IMR-90 (cell line): ENCODE measurements around the gene KRTAP20-2. TPM values are rescaled to one million over a fixed set of nuclear protein-coding genes. Genes with fewer than 3 reads are reported as not detected.

ENCODE experiments used
- ATAC-seq: fragments of 200-7000 bp; cut with Tn5 transposase; 2 replicates; pipeline ENCODE4 v1.9.1; 2020; ENCODE audit warnings: low read depth, mild to moderate bottlenecking, moderate library complexity
- BruUV-seq: library from RNA; stranded (reverse); fragments of 400-500 nt; replicated peaks from 2 replicates; lab custom pipeline; 2021; lab: Mats Ljungman, UMichigan
- CTCF ChIA-PET: fragments of 300-600 bp; formaldehyde crosslinking; extraction: SDS; loops from one replicate; lab custom pipeline; 2021; ENCODE audit warnings: antibody characterized with exemption; lab: Yijun Ruan, JAX
- POLR2A ChIA-PET: fragments of 300-600 bp; sonication (Branson Sonifier 250); formaldehyde crosslinking; loops from one replicate; lab custom pipeline; 2022; ENCODE audit warnings: antibody characterized with exemption; ENCODE audit not compliant: unreplicated experiment; lab: Charles Lee
- DNase-seq: peaks from one replicate; pipeline ENCODE4 v3.0.0; 2013
- H2AFZ ChIP-seq: replicated peaks from 2 replicates; pipeline ENCODE3; 2013; ENCODE audit warnings: low read length, mild to moderate bottlenecking; ENCODE audit not compliant: poor library complexity
- H2AK5ac ChIP-seq: 2 replicates; pipeline ENCODE4 v1.6.1; 2013; ENCODE audit warnings: low read depth, low read length, inconsistent platforms
- H2AK9ac ChIP-seq: replicated peaks from 2 replicates; pipeline ENCODE3; 2013; ENCODE audit warnings: mild to moderate bottlenecking, low read depth, low read length, moderate library complexity; ENCODE audit not compliant: poor library complexity
- H2BK120ac ChIP-seq: 2 replicates; pipeline ENCODE4 v1.6.1; 2013; ENCODE audit warnings: low read depth, low read length, inconsistent platforms
- H2BK15ac ChIP-seq: 3 replicates; pipeline ENCODE4 v1.6.1; 2013; ENCODE audit warnings: low read depth, low read length, inconsistent platforms
- H2BK20ac ChIP-seq: 2 replicates; pipeline ENCODE4 v1.6.1; 2013; ENCODE audit warnings: low read depth, mild to moderate bottlenecking, inconsistent platforms, low read length, moderate library complexity
- H2BK5ac ChIP-seq: 2 replicates; pipeline ENCODE4 v1.6.1; 2013; ENCODE audit warnings: mild to moderate bottlenecking, low read depth, low read length, inconsistent platforms; ENCODE audit not compliant: poor library complexity, severe bottlenecking
- H3K14ac ChIP-seq: replicated peaks from 2 replicates; pipeline ENCODE4 v1.6.1; 2013; ENCODE audit warnings: low read depth, low read length, inconsistent platforms
- H3K18ac ChIP-seq: 2 replicates; pipeline ENCODE4 v1.6.1; 2013; ENCODE audit warnings: low read depth, low read length, control low read depth
- H3K23ac ChIP-seq: 2 replicates; pipeline ENCODE4 v1.6.1; 2013; ENCODE audit warnings: low read depth, low read length, inconsistent platforms
- H3K27ac ChIP-seq: 2 replicates; pipeline ENCODE4 v1.5.1; 2013; ENCODE audit warnings: mild to moderate bottlenecking, control low read depth, low read length; ENCODE audit not compliant: insufficient read depth
- H3K27me3 ChIP-seq: 2 replicates; pipeline ENCODE4 v1.6.1; 2013; ENCODE audit warnings: low read length; ENCODE audit not compliant: control insufficient read depth, insufficient read depth
- H3K36me3 ChIP-seq: 2 replicates; pipeline ENCODE4 v1.6.1; 2013; ENCODE audit warnings: low read length, mixed read lengths; ENCODE audit not compliant: control insufficient read depth, insufficient read depth
- H3K4ac ChIP-seq: 2 replicates; pipeline ENCODE4 v1.6.1; 2013; ENCODE audit warnings: low read depth, low read length, inconsistent platforms
- H3K4me1 ChIP-seq: 2 replicates; pipeline ENCODE4 v1.6.1; 2013; ENCODE audit warnings: low read length, mixed read lengths; ENCODE audit not compliant: control insufficient read depth, insufficient read depth
- H3K4me2 ChIP-seq: 2 replicates; pipeline ENCODE4 v1.6.1; 2013; ENCODE audit warnings: low read depth, mild to moderate bottlenecking, control low read depth, low read length, moderate library complexity
- H3K4me3 ChIP-seq: 2 replicates; pipeline ENCODE4 v1.5.1; 2013; ENCODE audit warnings: low read depth, mild to moderate bottlenecking, control low read depth, low read length, moderate library complexity; ENCODE audit not compliant: insufficient read depth
- H3K56ac ChIP-seq: 2 replicates; pipeline ENCODE4 v1.6.1; 2013; ENCODE audit warnings: low read length, inconsistent platforms; ENCODE audit not compliant: insufficient read depth; ENCODE audit errors: extremely low read depth
- H3K79me1 ChIP-seq, 2 experiments: 2 replicates each; pipeline ENCODE4 v1.6.1; 2013; ENCODE audit warnings: low read length in 2 of 2, inconsistent platforms in 1 of 2, low read depth in 1 of 2
- H3K9ac ChIP-seq: 2 replicates; pipeline ENCODE4 v1.6.1; 2013; ENCODE audit warnings: low read depth, low read length, control low read depth
- H3K9me1 ChIP-seq: 2 replicates; pipeline ENCODE4 v1.6.1; 2013; ENCODE audit warnings: low read length, inconsistent platforms; ENCODE audit not compliant: insufficient read depth
- H3K9me3 ChIP-seq: 2 replicates; pipeline ENCODE4 v1.6.1; 2013; ENCODE audit warnings: low read length; ENCODE audit not compliant: control insufficient read depth, insufficient read depth
- H4K20me1 ChIP-seq: 2 replicates; pipeline ENCODE4 v1.6.1; 2013; ENCODE audit warnings: low read length, inconsistent platforms; ENCODE audit not compliant: insufficient read depth
- H4K5ac ChIP-seq: 2 replicates; pipeline ENCODE4 v1.6.1; 2013; ENCODE audit warnings: mild to moderate bottlenecking, low read depth, low read length, control low read depth
- H4K8ac ChIP-seq, 2 experiments: 2 replicates each; pipeline ENCODE4 v1.6.1; 2013; ENCODE audit warnings: low read depth in 2 of 2, low read length in 2 of 2, control low read depth in 1 of 2, inconsistent platforms in 1 of 2
- H4K91ac ChIP-seq: 2 replicates; pipeline ENCODE4 v1.6.1; 2013; ENCODE audit warnings: low read depth, low read length, inconsistent platforms; ENCODE audit not compliant: insufficient read depth
- BHLHE40 ChIP-seq: fragments of 150-350 bp; IDR thresholded peaks from 2 replicates; pipeline ENCODE4 v1.6.1; 2016; ENCODE audit warnings: mild to moderate bottlenecking, low read depth, low read length
- CEBPB ChIP-seq: IDR thresholded peaks from 2 replicates; pipeline ENCODE4 v1.6.1; 2012; ENCODE audit warnings: low read depth, low read length, improper control_type of control experiment
- CHD1 ChIP-seq: IDR thresholded peaks from 2 replicates; pipeline ENCODE4 v1.6.1; 2012; ENCODE audit warnings: low read depth, low read length, improper control_type of control experiment
- CTCF ChIP-seq: conservative IDR thresholded peaks from 2 replicates; pipeline ENCODE4 v1.5.1; 2012; ENCODE audit warnings: mild to moderate bottlenecking, low read depth, low read length, improper control_type of control experiment
- FOS ChIP-seq: fragments of 150-350 bp; IDR thresholded peaks from 2 replicates; pipeline ENCODE4 v1.6.1; 2016; ENCODE audit warnings: low read depth, low read length
- MAFK ChIP-seq: IDR thresholded peaks from 2 replicates; pipeline ENCODE4 v1.6.1; 2012; ENCODE audit warnings: low read depth, low read length, improper control_type of control experiment
- MAZ ChIP-seq: IDR thresholded peaks from 2 replicates; pipeline ENCODE4 v1.6.1; 2012; ENCODE audit warnings: low read depth, mild to moderate bottlenecking, low read length, improper control_type of control experiment, moderate library complexity, borderline replicate concordance
- MXI1 ChIP-seq: IDR thresholded peaks from 2 replicates; pipeline ENCODE4 v1.6.1; 2012; ENCODE audit warnings: low read depth, mild to moderate bottlenecking, low read length, moderate library complexity, borderline replicate concordance
- NFE2L2 ChIP-seq: fragments of 150-350 bp; IDR thresholded peaks from 2 replicates; pipeline ENCODE4 v1.6.1; 2016; ENCODE audit warnings: low read depth, mild to moderate bottlenecking, low read length
- POLR2A ChIP-seq: IDR thresholded peaks from 2 replicates; pipeline ENCODE4 v1.6.1; 2012; ENCODE audit warnings: mild to moderate bottlenecking, low read depth, low read length
- RAD21 ChIP-seq: IDR thresholded peaks from 2 replicates; pipeline ENCODE4 v1.6.1; 2012; ENCODE audit warnings: low read length, improper control_type of control experiment
- RCOR1 ChIP-seq: IDR thresholded peaks from 2 replicates; pipeline ENCODE4 v1.6.1; 2012; ENCODE audit warnings: mild to moderate bottlenecking, low read length, improper control_type of control experiment; ENCODE audit not compliant: insufficient replicate concordance
- RFX5 ChIP-seq: IDR thresholded peaks from 2 replicates; pipeline ENCODE4 v1.8.0; 2012; ENCODE audit warnings: low read depth, mild to moderate bottlenecking, low read length, moderate library complexity
- SMC3 ChIP-seq: fragments of 150-350 bp; IDR thresholded peaks from 2 replicates; pipeline ENCODE4 v1.6.1; 2016; ENCODE audit warnings: low read depth, mild to moderate bottlenecking, antibody characterized with exemption, low read length, moderate library complexity
- USF2 ChIP-seq: fragments of 150-350 bp; IDR thresholded peaks from 2 replicates; pipeline ENCODE4 v1.6.1; 2017; ENCODE audit warnings: mild to moderate bottlenecking, antibody characterized with exemption, low read length, low read depth
- WGBS, 2 experiments: methylation state at CpG; one replicate each; pipeline versions ENCODE4 v1.1.5 to v1.1.7; 2013; ENCODE audit warnings: missing lambda C conversion rate in 2 of 2; ENCODE audit not compliant: insufficient read length in 1 of 2; ENCODE audit errors: extremely low coverage in 2 of 2; 5-methylcytosine and 5-hydroxymethylcytosine counted together
- dilution Hi-C: fragments of 300-500 bp; cut with HindIII; formaldehyde crosslinking; loops from one replicate; pipeline ENCODE4 v1.14.3; 2018; ENCODE audit warnings: low sequenced_read_pairs; ENCODE audit not compliant: unreplicated experiment
- in situ Hi-C: fragments of 300-500 bp; cut with MboI; formaldehyde crosslinking; loops from 3 replicates; pipeline ENCODE4 v1.14.3; 2019; ENCODE audit warnings: low sequenced_read_pairs, inconsistent platforms, mixed read lengths
- intact Hi-C: fragments of 100-400 bp; cut with micrococcal nuclease; formaldehyde crosslinking; loops from 2 replicates; pipeline ENCODE4 v1.10.0; 2022
- polyA plus RNA-seq, 3 experiments: library from polyadenylated mRNA; depleted of rRNA; stranded (reverse); fragments of >200 nt; gene quantifications; 2 replicates each; pipeline ENCODE4 v1.2.3, GENCODE V29; 2012; ENCODE audit warnings: low replicate concordance in 1 of 3
- total RNA-seq: library from RNA; depleted of rRNA; stranded (reverse); fragments of >200 nt; gene quantifications from 2 replicates; pipeline ENCODE4 v1.2.3, GENCODE V29; 2012
- TF ChIP-seq, protein P1 (sequence below): fragments of 150-350 bp; IDR thresholded peaks from 2 replicates; pipeline ENCODE4 v1.6.1; 2016; ENCODE audit warnings: low read depth, mild to moderate bottlenecking, low read length, moderate library complexity, borderline replicate concordance

The KRTAP20-2 gene
- total and polyA plus RNA-seq, 2 of the 4 experiments (the other 2 are of a cell fraction) = not detected

- in situ Hi-C loops (no loop called here), intact Hi-C loops (no loop called here), dilution Hi-C loops (no loop called here)
- H2AK9ac ChIP-seq = no peak overlapping the region
- H3K9me1 ChIP-seq = no peaks in the 10 kb centered on the region
- H3K4me3 ChIP-seq = no peak overlapping the region
- ChIA-PET POLR2A (no interaction called here), CTCF (no interaction called here)
- WGBS, 2 experiments = 57% methylated on average over 1 of the region's 1 CpG; no CpG with 5 or more reads in 1 of the 2 experiments
- no peaks in the 10 kb centered on the region for H3K4me1 ChIP-seq
- no TSS peak for BruUV-seq
- H4K20me1 ChIP-seq = no peaks in the 10 kb centered on the region
- H4K5ac ChIP-seq = no peak overlapping the region
- H4K91ac ChIP-seq = no peak overlapping the region
- H2BK120ac ChIP-seq = no peak overlapping the region
- H3K27me3 ChIP-seq = no peaks in the 10 kb centered on the region
- H2BK15ac ChIP-seq = no peak overlapping the region
- H3K27ac ChIP-seq = no peak overlapping the region
- H3K9me3 ChIP-seq = peaks cover 8% of the 10 kb centered on the region
- no peak for DNase-seq
- H3K4me2 ChIP-seq = no peak overlapping the region
- H3K56ac ChIP-seq = no peak overlapping the region
- no peak overlapping the region for H2AFZ ChIP-seq
- H3K18ac ChIP-seq = no peak overlapping the region
- no peak overlapping the region for H3K4ac ChIP-seq
- H3K23ac ChIP-seq = no peak overlapping the region
- H4K8ac ChIP-seq = no peak overlapping the region
- no peak overlapping the region for H2AK5ac ChIP-seq
- H3K36me3 ChIP-seq = no peaks in the 10 kb centered on the region
- TF ChIP-seq MAFK (no peak), BHLHE40 (no peak), SMC3 (no peak), RCOR1 (no peak), MAZ (no peak), CHD1 (no peak), FOS (no peak), USF2 (no peak), POLR2A (no peak), RFX5 (no peak), MXI1 (no peak), CEBPB (no peak), NFE2L2 (no peak), RAD21 (no peak), CTCF (no peak)
- TF ChIP-seq, protein P1, sequence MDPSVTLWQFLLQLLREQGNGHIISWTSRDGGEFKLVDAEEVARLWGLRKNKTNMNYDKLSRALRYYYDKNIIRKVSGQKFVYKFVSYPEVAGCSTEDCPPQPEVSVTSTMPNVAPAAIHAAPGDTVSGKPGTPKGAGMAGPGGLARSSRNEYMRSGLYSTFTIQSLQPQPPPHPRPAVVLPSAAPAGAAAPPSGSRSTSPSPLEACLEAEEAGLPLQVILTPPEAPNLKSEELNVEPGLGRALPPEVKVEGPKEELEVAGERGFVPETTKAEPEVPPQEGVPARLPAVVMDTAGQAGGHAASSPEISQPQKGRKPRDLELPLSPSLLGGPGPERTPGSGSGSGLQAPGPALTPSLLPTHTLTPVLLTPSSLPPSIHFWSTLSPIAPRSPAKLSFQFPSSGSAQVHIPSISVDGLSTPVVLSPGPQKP = no peak
- no peak for ATAC-seq
- H2BK20ac ChIP-seq = no peak overlapping the region
- no peak overlapping the region for H3K9ac ChIP-seq
- no peak overlapping the region for H2BK5ac ChIP-seq
- no peaks in the 10 kb centered on the region for H3K79me1 ChIP-seq
- no peak overlapping the region for H3K14ac ChIP-seq
These were observed 33.8 kb downstream of the KRTAP20-2 start for GRCh38 chr21:30668776-30669175.
